ENCODE data around the gene CALM1.

DNA sequence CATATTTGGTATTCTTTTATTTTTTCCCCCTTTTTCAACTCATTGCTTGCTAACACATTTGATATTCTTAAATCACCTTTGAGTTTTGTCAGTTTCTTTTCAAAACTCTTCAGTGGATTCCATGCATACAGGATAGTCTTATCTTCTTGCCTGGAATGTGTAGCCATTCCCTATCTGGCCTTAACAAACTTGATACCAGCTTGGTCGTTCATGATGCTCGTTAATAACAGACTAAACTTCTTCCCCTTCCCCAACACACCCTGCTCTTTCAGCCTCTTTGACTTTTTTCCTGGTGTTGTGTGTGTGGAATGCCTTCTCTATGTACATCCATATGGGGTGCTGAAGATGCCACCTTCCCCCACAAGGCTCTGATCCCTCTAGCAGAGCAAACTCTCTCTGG, 17.7 kb upstream of the CALM1 start:
- TF ChIP-seq, protein P1, sequence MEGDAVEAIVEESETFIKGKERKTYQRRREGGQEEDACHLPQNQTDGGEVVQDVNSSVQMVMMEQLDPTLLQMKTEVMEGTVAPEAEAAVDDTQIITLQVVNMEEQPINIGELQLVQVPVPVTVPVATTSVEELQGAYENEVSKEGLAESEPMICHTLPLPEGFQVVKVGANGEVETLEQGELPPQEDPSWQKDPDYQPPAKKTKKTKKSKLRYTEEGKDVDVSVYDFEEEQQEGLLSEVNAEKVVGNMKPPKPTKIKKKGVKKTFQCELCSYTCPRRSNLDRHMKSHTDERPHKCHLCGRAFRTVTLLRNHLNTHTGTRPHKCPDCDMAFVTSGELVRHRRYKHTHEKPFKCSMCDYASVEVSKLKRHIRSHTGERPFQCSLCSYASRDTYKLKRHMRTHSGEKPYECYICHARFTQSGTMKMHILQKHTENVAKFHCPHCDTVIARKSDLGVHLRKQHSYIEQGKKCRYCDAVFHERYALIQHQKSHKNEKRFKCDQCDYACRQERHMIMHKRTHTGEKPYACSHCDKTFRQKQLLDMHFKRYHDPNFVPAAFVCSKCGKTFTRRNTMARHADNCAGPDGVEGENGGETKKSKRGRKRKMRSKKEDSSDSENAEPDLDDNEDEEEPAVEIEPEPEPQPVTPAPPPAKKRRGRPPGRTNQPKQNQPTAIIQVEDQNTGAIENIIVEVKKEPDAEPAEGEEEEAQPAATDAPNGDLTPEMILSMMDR (conservative IDR thresholded peaks at IDR 0.05; ENCODE audit: low read length), result no peak
- TF ChIP-seq EZH2phosphoT487 (IDR thresholded peaks at IDR 0.05; ENCODE audit: borderline replicate concordance), result no peak
